ENCODE results near the gene SFMBT1. TPM values are rescaled to one million over a fixed set of nuclear protein-coding genes. Genes with fewer than 3 reads are reported as not detected.

Gene SFMBT1
- total and polyA plus RNA-seq, 2 experiments from 2014 or later: 5.3 to 24.0 TPM

- H3K4me1 Mint-ChIP-seq: peaks cover 52% of the 10 kb centered on the region
Measured at GRCh38 chr3:53023072-53023823, 22.6 kb downstream of the SFMBT1 start.

DNA sequence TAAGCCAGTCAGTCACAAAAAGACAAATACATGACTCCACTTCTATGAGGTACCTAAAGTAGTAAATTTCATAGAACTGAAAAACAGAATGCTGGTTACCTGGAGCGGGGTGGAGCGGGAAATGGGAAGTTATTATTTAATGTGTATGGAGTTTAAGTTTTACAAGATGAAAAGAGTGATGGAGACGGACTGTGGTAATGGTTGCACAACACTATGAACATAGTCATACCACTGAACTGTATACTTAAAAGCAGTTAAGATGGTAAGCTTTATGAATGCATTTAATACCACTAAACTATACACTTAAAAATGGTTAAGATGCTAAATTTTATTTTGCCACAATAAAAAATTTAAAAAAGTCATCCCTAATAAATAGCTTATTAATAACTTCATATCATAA is 23.2 kb downstream of the SFMBT1 start:
- Mint-ChIP-seq H3K36me3 (ENCODE audit: low read depth) (no peaks in the 10 kb centered on the region), H3K4me3 (no peak overlapping the region), H3K27ac (no peak overlapping the region), H3K4me1 (peaks cover 53% of the 10 kb centered on the region), H3K9me3 (no peaks in the 10 kb centered on the region), H3K27me3 (ENCODE audit: insufficient read depth, low read depth, poor library complexity) (peaks cover 4% of the 10 kb centered on the region)
- Histone ChIP-seq H2AFZ (no peak overlapping the region), H3F3A (replicated peaks; ENCODE audit: low read depth) (no peaks in the 10 kb centered on the region), H3K27ac (ENCODE audit: low read depth) (no peak overlapping the region), H3K79me2 (replicated peaks; ENCODE audit: insufficient read depth) (peaks cover 55% of the 10 kb centered on the region), H3K4me3 (no peak overlapping the region), H4K20me1 (replicated peaks; ENCODE audit: insufficient read depth) (no peaks in the 10 kb centered on the region), H3K36me3 (ENCODE audit: insufficient read depth) (no peaks in the 10 kb centered on the region), H3K9me2 (ENCODE audit: insufficient read depth) (0 out of 2 replicates have a peak, but pooled peaks cover 3% of the 10 kb centered on the region), H3K4me1 (ENCODE audit: insufficient read depth) (peaks cover 45% of the 10 kb centered on the region), H3K4me2 (no peak overlapping the region), H3K27me3 (ENCODE audit: insufficient read depth) (no peaks in the 10 kb centered on the region)
- ATAC-seq (no peak), DNase-seq (ENCODE audit: low spot score) (no peak)
- TF ChIP-seq EZH2phosphoT487 (IDR thresholded peaks at IDR 0.05; ENCODE audit: unreplicated experiment) (no peak), ZNF114 (CRISPR knock-in tag; IDR thresholded peaks at IDR 0.05) (no peak), EZH2 (IDR thresholded peaks at IDR 0.05; ENCODE audit: low read depth, unreplicated experiment) (no peak), ZNF331 (CRISPR knock-in tag; IDR thresholded peaks at IDR 0.05; ENCODE audit: low read depth) (no peak), NANOG (IDR thresholded peaks at IDR 0.05; ENCODE audit: borderline replicate concordance) (no peak), POLR2AphosphoS5 (IDR thresholded peaks at IDR 0.05; ENCODE audit: low read depth) (no peak)
- TF ChIP-seq, protein P1, sequence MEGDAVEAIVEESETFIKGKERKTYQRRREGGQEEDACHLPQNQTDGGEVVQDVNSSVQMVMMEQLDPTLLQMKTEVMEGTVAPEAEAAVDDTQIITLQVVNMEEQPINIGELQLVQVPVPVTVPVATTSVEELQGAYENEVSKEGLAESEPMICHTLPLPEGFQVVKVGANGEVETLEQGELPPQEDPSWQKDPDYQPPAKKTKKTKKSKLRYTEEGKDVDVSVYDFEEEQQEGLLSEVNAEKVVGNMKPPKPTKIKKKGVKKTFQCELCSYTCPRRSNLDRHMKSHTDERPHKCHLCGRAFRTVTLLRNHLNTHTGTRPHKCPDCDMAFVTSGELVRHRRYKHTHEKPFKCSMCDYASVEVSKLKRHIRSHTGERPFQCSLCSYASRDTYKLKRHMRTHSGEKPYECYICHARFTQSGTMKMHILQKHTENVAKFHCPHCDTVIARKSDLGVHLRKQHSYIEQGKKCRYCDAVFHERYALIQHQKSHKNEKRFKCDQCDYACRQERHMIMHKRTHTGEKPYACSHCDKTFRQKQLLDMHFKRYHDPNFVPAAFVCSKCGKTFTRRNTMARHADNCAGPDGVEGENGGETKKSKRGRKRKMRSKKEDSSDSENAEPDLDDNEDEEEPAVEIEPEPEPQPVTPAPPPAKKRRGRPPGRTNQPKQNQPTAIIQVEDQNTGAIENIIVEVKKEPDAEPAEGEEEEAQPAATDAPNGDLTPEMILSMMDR (conservative IDR thresholded peaks at IDR 0.05; ENCODE audit: low read depth in 2 of 2): no peak
- TF ChIP-seq, protein P2, sequence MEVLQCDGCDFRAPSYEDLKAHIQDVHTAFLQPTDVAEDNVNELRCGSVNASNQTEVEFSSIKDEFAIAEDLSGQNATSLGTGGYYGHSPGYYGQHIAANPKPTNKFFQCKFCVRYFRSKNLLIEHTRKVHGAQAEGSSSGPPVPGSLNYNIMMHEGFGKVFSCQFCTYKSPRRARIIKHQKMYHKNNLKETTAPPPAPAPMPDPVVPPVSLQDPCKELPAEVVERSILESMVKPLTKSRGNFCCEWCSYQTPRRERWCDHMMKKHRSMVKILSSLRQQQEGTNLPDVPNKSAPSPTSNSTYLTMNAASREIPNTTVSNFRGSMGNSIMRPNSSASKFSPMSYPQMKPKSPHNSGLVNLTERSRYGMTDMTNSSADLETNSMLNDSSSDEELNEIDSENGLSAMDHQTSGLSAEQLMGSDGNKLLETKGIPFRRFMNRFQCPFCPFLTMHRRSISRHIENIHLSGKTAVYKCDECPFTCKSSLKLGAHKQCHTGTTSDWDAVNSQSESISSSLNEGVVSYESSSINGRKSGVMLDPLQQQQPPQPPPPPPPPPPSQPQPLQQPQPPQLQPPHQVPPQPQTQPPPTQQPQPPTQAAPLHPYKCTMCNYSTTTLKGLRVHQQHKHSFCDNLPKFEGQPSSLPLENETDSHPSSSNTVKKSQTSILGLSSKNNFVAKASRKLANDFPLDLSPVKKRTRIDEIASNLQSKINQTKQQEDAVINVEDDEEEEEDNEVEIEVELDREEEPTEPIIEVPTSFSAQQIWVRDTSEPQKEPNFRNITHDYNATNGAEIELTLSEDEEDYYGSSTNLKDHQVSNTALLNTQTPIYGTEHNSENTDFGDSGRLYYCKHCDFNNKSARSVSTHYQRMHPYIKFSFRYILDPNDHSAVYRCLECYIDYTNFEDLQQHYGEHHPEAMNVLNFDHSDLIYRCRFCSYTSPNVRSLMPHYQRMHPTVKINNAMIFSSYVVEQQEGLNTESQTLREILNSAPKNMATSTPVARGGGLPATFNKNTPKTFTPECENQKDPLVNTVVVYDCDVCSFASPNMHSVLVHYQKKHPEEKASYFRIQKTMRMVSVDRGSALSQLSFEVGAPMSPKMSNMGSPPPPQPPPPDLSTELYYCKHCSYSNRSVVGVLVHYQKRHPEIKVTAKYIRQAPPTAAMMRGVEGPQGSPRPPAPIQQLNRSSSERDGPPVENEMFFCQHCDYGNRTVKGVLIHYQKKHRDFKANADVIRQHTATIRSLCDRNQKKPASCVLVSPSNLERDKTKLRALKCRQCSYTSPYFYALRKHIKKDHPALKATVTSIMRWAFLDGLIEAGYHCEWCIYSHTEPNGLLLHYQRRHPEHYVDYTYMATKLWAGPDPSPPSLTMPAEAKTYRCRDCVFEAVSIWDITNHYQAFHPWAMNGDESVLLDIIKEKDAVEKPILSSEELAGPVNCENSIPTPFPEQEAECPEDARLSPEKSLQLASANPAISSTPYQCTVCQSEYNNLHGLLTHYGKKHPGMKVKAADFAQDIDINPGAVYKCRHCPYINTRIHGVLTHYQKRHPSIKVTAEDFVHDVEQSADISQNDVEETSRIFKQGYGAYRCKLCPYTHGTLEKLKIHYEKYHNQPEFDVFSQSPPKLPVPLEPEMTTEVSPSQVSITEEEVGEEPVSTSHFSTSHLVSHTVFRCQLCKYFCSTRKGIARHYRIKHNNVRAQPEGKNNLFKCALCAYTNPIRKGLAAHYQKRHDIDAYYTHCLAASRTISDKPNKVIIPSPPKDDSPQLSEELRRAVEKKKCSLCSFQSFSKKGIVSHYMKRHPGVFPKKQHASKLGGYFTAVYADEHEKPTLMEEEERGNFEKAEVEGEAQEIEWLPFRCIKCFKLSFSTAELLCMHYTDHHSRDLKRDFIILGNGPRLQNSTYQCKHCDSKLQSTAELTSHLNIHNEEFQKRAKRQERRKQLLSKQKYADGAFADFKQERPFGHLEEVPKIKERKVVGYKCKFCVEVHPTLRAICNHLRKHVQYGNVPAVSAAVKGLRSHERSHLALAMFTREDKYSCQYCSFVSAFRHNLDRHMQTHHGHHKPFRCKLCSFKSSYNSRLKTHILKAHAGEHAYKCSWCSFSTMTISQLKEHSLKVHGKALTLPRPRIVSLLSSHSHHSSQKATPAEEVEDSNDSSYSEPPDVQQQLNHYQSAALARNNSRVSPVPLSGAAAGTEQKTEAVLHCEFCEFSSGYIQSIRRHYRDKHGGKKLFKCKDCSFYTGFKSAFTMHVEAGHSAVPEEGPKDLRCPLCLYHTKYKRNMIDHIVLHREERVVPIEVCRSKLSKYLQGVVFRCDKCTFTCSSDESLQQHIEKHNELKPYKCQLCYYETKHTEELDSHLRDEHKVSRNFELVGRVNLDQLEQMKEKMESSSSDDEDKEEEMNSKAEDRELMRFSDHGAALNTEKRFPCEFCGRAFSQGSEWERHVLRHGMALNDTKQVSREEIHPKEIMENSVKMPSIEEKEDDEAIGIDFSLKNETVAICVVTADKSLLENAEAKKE (CRISPR knock-in tag; IDR thresholded peaks at IDR 0.05): no peak

More at GRCh38 chr3:53023072-53023823, 22.6 kb downstream of the SFMBT1 start:
- Mint-ChIP-seq H3K27me3 (ENCODE audit: insufficient read depth, low read depth, poor library complexity) (peaks cover 2% of the 10 kb centered on the region), H3K27ac (no peak overlapping the region), H3K4me3 (no peak overlapping the region), H3K9me3 (no peaks in the 10 kb centered on the region), H3K36me3 (ENCODE audit: low read depth) (no peaks in the 10 kb centered on the region)
- DNase-seq (ENCODE audit: low spot score): peak; percentile 39
- TF ChIP-seq ZNF331 (CRISPR knock-in tag; IDR thresholded peaks at IDR 0.05; ENCODE audit: low read depth): no peak
- TF ChIP-seq EZH2phosphoT487 (IDR thresholded peaks at IDR 0.05; ENCODE audit: unreplicated experiment): no peak
- no peak for TF ChIP-seq CREB1 (CRISPR knock-in tag; IDR thresholded peaks at IDR 0.05; ENCODE audit: low read depth)
- TF ChIP-seq EZH2 (IDR thresholded peaks at IDR 0.05; ENCODE audit: low read depth, unreplicated experiment): no peak
- Histone ChIP-seq H3K79me2 (replicated peaks; ENCODE audit: insufficient read depth) (peaks cover 52% of the 10 kb centered on the region), H3K36me3 (ENCODE audit: insufficient read depth) (no peaks in the 10 kb centered on the region), H3F3A (replicated peaks; ENCODE audit: low read depth) (no peaks in the 10 kb centered on the region), H3K4me3 (no peak overlapping the region), H2AFZ (no peak overlapping the region), H3K27me3 (ENCODE audit: insufficient read depth) (no peaks in the 10 kb centered on the region), H3K9me2 (ENCODE audit: insufficient read depth) (0 out of 2 replicates have a peak, but pooled peaks cover 3% of the 10 kb centered on the region), H4K20me1 (replicated peaks; ENCODE audit: insufficient read depth) (no peaks in the 10 kb centered on the region), H3K4me1 (ENCODE audit: insufficient read depth) (peaks cover 46% of the 10 kb centered on the region), H3K27ac (ENCODE audit: low read depth) (no peak overlapping the region), H3K4me2 (no peak overlapping the region)
- ATAC-seq: peak; percentile 39

All from GM23338 (cell line).